SU-DHL-6 (cell line): ENCODE measurements around the gene MBD3L2B.

Experiments
- H2AFZ ChIP-seq: fragments of 200-600 bp; sonication (generic); 2 replicates; pipeline ENCODE4 v1.6.1; 2014; ENCODE audit warnings: low read depth, mild to moderate bottlenecking, moderate library complexity, mixed read lengths, antibody characterized with exemption, low read length; ENCODE audit not compliant: severe bottlenecking
- H3F3A ChIP-seq: fragments of 200-600 bp; shearing (Covaris generic); 2 replicates; pipeline ENCODE4 v1.6.0; 2016; ENCODE audit warnings: antibody characterized with exemption, mild to moderate bottlenecking; ENCODE audit not compliant: insufficient read depth
- H3K27ac ChIP-seq: fragments of 200-600 bp; sonication (generic); 2 replicates; pipeline ENCODE4 v1.5.1; 2016; ENCODE audit warnings: low read depth, mild to moderate bottlenecking, low read length, moderate library complexity, mixed read lengths
- H3K27me3 ChIP-seq: fragments of 200-600 bp; sonication (generic), shearing (Covaris generic); 2 replicates; pipeline ENCODE4 v1.6.0; 2014; ENCODE audit warnings: mild to moderate bottlenecking, low read length
- H3K36me3 ChIP-seq: fragments of 200-600 bp; sonication (generic); 2 replicates; pipeline ENCODE4 v1.6.1; 2014; ENCODE audit warnings: mild to moderate bottlenecking, low read length, mixed read lengths
- H3K4me2 ChIP-seq: fragments of 300-600, 200-600 bp; shearing (Covaris generic), sonication (generic); 2 replicates; pipeline ENCODE4 v1.6.0; 2014; ENCODE audit warnings: low read length, low read depth, mild to moderate bottlenecking; ENCODE audit not compliant: poor library complexity, severe bottlenecking
- H3K4me3 ChIP-seq: fragments of 200-600 bp; sonication (generic); 2 replicates; pipeline ENCODE4 v1.5.1; 2014; ENCODE audit warnings: antibody characterized with exemption, low read length, mild to moderate bottlenecking, mixed read lengths; ENCODE audit not compliant: insufficient read depth, poor library complexity, severe bottlenecking
- H3K79me2 ChIP-seq: fragments of 200-600 bp; sonication (generic); 2 replicates; pipeline ENCODE4 v1.6.1; 2014; ENCODE audit warnings: mild to moderate bottlenecking, low read length, moderate library complexity; ENCODE audit not compliant: insufficient read depth
- H3K9ac ChIP-seq: fragments of 200-600 bp; sonication (generic); 2 replicates; pipeline ENCODE4 v1.7.0; 2014; ENCODE audit warnings: mild to moderate bottlenecking, low read length
- H3K9me2 ChIP-seq: fragments of 200-600 bp; sonication (generic); replicated peaks from 2 replicates; pipeline ENCODE4 v1.6.1; 2014; ENCODE audit warnings: low read length; ENCODE audit not compliant: insufficient read depth
- H3K9me3 ChIP-seq: fragments of 200-600 bp; sonication (generic); 2 replicates; pipeline ENCODE4 v1.6.1; 2014; ENCODE audit warnings: low read length, mixed read lengths; ENCODE audit not compliant: insufficient read depth
- H4K20me1 ChIP-seq: fragments of 200-600 bp; sonication (generic); 2 replicates; pipeline ENCODE4 v1.6.1; 2014; ENCODE audit warnings: low read depth, mild to moderate bottlenecking, antibody characterized with exemption, low read length, moderate library complexity, mixed read lengths
- EZH2phosphoT487 ChIP-seq: fragments of 200-600 bp; sonication (generic), shearing (Covaris generic); conservative IDR thresholded peaks from 2 replicates; pipeline ENCODE4 v1.6.1; 2018; ENCODE audit warnings: mild to moderate bottlenecking, antibody characterized with exemption, low read length, moderate library complexity, mixed read lengths
- TF ChIP-seq, protein P1 (sequence below): fragments of 200-600 bp; sonication (generic); IDR thresholded peaks from one replicate; pipeline ENCODE4 v1.5.1; 2017; ENCODE audit warnings: antibody characterized with exemption, mild to moderate bottlenecking, low read length, moderate library complexity; ENCODE audit not compliant: insufficient read depth, poor library complexity, severe bottlenecking

Gene MBD3L2B

DNA sequence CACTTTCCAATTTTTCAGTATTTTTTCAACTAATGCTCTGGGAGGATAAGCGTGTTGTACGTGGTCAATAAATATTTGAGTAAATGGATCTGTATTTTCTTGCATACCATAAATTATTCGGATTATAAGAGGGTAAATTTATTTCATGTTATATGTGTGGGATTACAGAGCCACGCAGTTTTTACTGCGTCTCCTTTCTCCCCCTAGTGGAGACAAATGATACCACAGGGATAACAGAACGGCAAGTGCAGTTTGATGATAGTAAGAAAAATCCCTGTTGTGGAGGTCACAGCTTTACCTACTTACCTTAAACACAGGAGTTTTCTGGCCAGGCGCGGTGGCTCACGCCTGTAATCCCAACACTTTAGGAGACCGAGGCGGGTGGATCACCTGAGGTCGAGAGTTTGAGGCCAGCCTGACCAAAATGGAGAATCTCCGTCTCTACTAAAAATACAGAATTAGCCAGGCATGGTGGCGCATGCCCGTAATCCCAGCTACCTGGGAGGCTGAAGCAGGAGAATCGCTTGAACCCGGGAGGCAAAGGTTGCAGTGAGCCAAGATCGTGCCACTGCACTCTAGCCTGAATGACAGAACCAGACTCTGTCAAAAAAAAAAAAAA is 16.8 kb downstream of the MBD3L2B start:
- H3K36me3 ChIP-seq: no peaks in the 10 kb centered on the region
- H3F3A ChIP-seq: no peaks in the 10 kb centered on the region
- H3K27me3 ChIP-seq: no peaks in the 10 kb centered on the region
- TF ChIP-seq EZH2phosphoT487: no peak
- TF ChIP-seq, protein P1, sequence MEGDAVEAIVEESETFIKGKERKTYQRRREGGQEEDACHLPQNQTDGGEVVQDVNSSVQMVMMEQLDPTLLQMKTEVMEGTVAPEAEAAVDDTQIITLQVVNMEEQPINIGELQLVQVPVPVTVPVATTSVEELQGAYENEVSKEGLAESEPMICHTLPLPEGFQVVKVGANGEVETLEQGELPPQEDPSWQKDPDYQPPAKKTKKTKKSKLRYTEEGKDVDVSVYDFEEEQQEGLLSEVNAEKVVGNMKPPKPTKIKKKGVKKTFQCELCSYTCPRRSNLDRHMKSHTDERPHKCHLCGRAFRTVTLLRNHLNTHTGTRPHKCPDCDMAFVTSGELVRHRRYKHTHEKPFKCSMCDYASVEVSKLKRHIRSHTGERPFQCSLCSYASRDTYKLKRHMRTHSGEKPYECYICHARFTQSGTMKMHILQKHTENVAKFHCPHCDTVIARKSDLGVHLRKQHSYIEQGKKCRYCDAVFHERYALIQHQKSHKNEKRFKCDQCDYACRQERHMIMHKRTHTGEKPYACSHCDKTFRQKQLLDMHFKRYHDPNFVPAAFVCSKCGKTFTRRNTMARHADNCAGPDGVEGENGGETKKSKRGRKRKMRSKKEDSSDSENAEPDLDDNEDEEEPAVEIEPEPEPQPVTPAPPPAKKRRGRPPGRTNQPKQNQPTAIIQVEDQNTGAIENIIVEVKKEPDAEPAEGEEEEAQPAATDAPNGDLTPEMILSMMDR: peak; percentile 60
- no peaks in the 10 kb centered on the region for H3K9me3 ChIP-seq
- no peaks in the 10 kb centered on the region for H3K9me2 ChIP-seq
- H3K27ac ChIP-seq: no peak overlapping the region
- no peak overlapping the region for H3K9ac ChIP-seq
- no peak overlapping the region for H2AFZ ChIP-seq
- no peaks in the 10 kb centered on the region for H4K20me1 ChIP-seq
- H3K4me3 ChIP-seq: no peak overlapping the region
- no peak overlapping the region for H3K4me2 ChIP-seq
- H3K79me2 ChIP-seq: no peaks in the 10 kb centered on the region

DNA sequence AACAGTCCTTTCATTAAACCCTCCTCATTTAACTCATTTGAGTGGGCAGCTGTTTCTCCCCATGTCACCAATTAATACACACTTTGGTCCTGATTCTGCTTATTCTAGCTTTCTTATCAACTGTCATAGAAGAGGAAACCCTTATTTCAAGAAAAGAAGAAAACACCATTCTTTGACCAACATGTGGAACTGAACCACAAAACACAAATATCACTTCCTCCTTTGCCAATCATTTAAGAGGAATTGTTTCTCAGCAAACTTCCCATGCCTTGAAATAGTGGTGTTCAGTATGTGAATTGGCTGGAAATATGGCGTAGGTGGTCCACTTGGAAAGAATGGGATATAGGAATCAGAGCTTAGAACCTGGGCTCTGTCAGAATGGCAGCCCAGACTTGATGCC is 20.4 kb downstream of the MBD3L2B start:
- H3K27me3 ChIP-seq: 0 out of 2 replicates have a peak, but pooled peaks cover 4% of the 10 kb centered on the region
- H3K4me2 ChIP-seq: no peak overlapping the region
- H3K27ac ChIP-seq: no peak overlapping the region
- TF ChIP-seq EZH2phosphoT487: no peak
- TF ChIP-seq, protein P1: no peak
- no peaks in the 10 kb centered on the region for H3F3A ChIP-seq
- H2AFZ ChIP-seq: no peak overlapping the region
- H3K4me3 ChIP-seq: no peak overlapping the region
- no peaks in the 10 kb centered on the region for H3K9me2 ChIP-seq
- no peaks in the 10 kb centered on the region for H3K36me3 ChIP-seq
- H3K9ac ChIP-seq: no peak overlapping the region
- no peaks in the 10 kb centered on the region for H4K20me1 ChIP-seq
- H3K9me3 ChIP-seq: no peaks in the 10 kb centered on the region
- no peaks in the 10 kb centered on the region for H3K79me2 ChIP-seq

DNA sequence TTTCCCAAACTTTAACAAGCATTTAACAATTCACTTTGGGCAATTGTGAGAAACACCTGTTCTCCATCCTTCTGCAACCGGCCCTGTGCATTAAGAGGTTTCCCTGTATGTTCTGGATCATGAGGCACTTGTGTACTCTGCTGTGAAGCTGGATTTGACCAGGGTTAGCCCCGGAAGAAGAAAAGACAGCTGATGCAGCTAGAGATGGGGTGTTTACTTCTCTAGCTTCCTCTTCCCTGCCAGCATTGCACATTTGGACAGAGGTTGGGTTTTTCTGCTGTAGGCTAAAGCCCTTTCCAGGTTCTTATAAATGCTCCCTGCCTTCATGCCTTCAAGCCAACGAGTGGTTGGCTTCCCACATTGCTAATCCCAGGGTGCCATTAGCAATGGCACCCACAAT is 20.9 kb downstream of the MBD3L2B start:
- TF ChIP-seq EZH2phosphoT487: no peak
- TF ChIP-seq, protein P1: no peak
- Histone ChIP-seq H3K36me3 (no peaks in the 10 kb centered on the region), H2AFZ (no peak overlapping the region), H3F3A (no peaks in the 10 kb centered on the region), H3K4me2 (no peak overlapping the region), H3K27me3 (0 out of 2 replicates have a peak, but pooled peaks cover 4% of the 10 kb centered on the region), H4K20me1 (no peaks in the 10 kb centered on the region), H3K79me2 (no peaks in the 10 kb centered on the region), H3K4me3 (no peak overlapping the region), H3K9ac (no peak overlapping the region), H3K9me2 (no peaks in the 10 kb centered on the region), H3K9me3 (peaks cover under 1% of the 10 kb centered on the region; the same call in 1 of the 2 replicates), H3K27ac (no peak overlapping the region)
